Measurements from ENCODE around the gene PCDHGA1. TPM values are rescaled to one million over a fixed set of nuclear protein-coding genes. Genes with fewer than 3 reads are reported as not detected.
"Not testable (repeated sequence)": the region's sequence is repeated elsewhere in the genome, so short reads cannot be mapped to it uniquely, and the experiment has no call there.

Gene PCDHGA1
- total RNA-seq = not detected

DNA sequence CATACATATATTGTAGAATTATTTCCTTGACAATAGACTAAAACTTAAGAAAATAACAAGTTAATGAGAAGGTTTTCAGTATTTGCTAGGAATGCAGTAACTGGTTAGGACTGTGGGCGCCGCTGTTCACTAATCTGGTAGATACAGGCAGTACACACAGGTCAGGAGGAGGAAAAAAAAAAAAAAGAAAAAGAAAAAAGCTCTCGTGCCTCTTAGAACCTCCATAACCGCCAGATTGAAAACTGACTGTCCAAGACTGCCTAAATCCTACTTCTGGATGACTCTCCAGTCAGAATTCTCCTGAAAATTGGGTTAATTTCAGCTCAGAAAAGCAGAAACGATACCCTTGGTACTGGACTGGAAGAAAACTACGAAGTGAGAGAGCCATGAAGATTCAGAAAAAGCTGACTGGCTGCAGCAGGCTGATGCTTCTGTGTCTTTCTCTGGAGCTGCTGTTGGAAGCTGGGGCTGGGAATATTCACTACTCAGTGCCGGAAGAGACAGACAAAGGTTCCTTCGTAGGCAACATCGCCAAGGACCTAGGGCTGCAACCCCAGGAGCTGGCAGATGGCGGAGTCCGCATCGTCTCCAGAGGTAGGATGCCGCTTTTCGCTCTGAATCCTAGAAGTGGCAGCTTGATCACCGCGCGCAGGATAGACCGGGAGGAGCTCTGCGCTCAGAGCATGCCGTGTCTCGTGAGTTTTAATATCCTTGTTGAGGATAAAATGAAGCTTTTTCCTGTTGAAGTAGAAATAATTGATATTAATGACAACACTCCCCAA, at the start of gene PCDHGA1:
Gene PCDHGA1 (plus strand): TSS at position 216 of the 782 bp plus-strand sequence.
- H3K4me3 Mint-ChIP-seq = no peak within 1 kb of the TSS
- peaks cover 29% of the 10 kb centered on the region for H3K36me3 Mint-ChIP-seq
- POLR2A ChIA-PET = interaction anchor here (0.7 kb wide), 1 partner anchor 929 kb away, joined by 5 read pairs; the partner anchor contains the start of gene ANKHD1
- H3K27me3 Mint-ChIP-seq = peaks cover 46% of the 10 kb centered on the region
- peaks cover 9% of the 10 kb centered on the region for H3K4me1 Mint-ChIP-seq (ENCODE audit: low read depth)
- H3K27ac Mint-ChIP-seq = no peak within 1 kb of the TSS
- DNase-seq = peak; percentile 24
- CTCF ChIA-PET = interaction anchor here (0.7 to 4.2 kb wide), 9 partner anchors 9 to 492 kb away, joined by 3 to 27 read pairs (median 5); partner anchors contain the start of genes PCDHB14, PCDHGA2, PCDHGB1 and TAF7
- intact Hi-C loops (cut with micrococcal nuclease) = no loop called here
- peaks cover 37% of the 10 kb centered on the region for H3K9me3 Mint-ChIP-seq

DNA sequence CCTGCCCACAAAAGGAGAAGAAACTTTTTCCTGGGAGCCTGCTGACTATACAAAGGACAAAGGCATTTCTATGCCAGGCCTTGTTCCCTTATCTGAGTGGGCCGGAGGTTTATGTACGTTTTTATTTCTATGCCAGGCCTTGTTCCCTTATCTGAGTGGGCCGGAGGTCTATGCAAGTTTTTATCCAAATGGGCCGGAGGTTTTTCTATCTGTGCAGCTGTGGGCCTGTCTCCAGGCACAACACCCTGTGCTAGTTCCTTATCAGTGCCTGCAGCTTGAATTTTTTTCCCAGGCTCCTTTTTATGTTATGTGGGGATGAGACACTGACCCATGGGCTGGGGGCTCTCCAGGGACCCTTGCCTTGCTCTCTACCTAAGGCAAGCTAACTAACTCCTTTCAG, 31.9 kb upstream of the PCDHGA1 start:
- intact Hi-C loops (cut with micrococcal nuclease) = no loop called here
- Mint-ChIP-seq H3K9me3 (peaks cover 80% of the 10 kb centered on the region), H3K4me1 (ENCODE audit: low read depth) (no peaks in the 10 kb centered on the region), H3K4me3 (no peak overlapping the region), H3K36me3 (peaks cover 55% of the 10 kb centered on the region), H3K27ac (no peak overlapping the region), H3K27me3 (no peaks in the 10 kb centered on the region)
- CTCF ChIA-PET = no interaction called here
- POLR2A ChIA-PET = no interaction called here
- no peak for DNase-seq

DNA sequence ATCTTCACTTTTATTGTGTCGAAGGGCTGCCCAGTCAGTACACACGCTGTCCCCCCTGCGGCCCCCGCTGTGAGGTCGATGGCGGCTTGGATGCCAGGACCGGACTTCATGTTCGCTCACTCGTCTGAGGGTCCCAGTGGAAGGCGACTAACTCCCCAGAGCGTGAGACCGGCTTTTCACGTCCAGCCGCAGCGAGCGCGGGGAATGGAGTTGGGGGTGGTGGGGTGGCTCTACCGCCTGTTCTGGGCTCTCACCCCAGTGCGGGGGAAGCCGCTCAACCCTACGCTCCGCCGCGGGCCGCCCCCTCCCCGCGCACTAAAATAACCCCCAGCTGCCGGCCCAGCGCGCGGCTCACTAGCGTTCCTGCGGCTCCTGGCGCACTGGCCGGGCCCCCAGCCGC, 26.6 kb upstream of the PCDHGA1 start, which contains the start of gene SLC25A2:
Gene SLC25A2 (minus strand): TSS at position 294 of the 400 bp plus-strand sequence. CDS start 184 bp downstream, at position 110.
- Mint-ChIP-seq H3K4me3 (no peak within 1 kb of the TSS), H3K4me1 (ENCODE audit: low read depth) (no peaks in the 10 kb centered on the region), H3K36me3 (peaks cover 45% of the 10 kb centered on the region), H3K27ac (no peak within 1 kb of the TSS), H3K9me3 (peaks cover 81% of the 10 kb centered on the region), H3K27me3 (no peaks in the 10 kb centered on the region)
- no peak for DNase-seq
- intact Hi-C loops (cut with micrococcal nuclease) = no loop called here
- ChIA-PET POLR2A (no interaction called here), CTCF (no interaction called here)

DNA sequence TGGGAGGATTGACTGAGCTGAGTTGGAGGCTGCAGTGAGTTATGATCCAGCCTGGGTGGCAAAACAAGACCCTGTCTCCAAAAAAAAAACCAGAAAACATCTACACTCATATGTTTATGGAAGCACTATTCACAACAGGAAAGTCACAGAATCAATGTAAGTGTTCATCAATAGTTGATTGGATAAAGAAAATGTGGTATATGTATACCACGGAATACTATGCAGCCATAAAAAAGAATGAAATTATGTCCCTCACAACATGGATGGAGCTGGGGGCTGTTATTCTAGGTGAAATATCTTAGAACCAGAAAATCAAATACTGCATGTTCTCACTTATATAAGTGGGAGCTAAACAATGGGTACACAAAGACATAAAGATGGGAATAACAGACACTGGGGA, 23.7 kb upstream of the PCDHGA1 start:
- intact Hi-C loops (cut with micrococcal nuclease) = no loop called here
- peaks cover 89% of the 10 kb centered on the region for H3K9me3 Mint-ChIP-seq
- no peaks in the 10 kb centered on the region for H3K4me1 Mint-ChIP-seq (ENCODE audit: low read depth)
- POLR2A ChIA-PET = no interaction called here
- CTCF ChIA-PET = interaction anchor here (0.7 kb wide), 1 partner anchor 13 kb away, joined by 3 read pairs; no protein-coding TSS in a partner anchor
- H3K27ac Mint-ChIP-seq = no peak overlapping the region
- DNase-seq = no peak
- no peak overlapping the region for H3K4me3 Mint-ChIP-seq
- peaks cover 49% of the 10 kb centered on the region for H3K36me3 Mint-ChIP-seq
- H3K27me3 Mint-ChIP-seq = no peaks in the 10 kb centered on the region

DNA sequence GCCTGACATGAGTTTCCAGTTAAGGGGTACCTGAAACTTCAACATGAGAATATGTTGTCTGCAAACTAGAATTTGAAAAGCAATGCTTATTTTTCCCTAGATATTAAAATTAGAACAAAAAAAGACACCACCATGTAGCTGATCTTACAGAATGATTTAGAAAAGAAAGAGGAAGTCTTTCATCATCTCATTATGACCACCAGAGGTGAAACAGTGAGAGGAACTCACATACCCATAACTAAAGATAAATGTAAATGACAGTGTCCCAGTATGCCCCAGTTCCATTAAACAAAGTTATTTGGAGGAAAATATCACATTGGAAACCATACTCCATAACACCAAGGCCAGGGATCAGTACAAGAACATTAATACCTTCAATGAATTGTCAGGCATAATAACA, 16.6 kb upstream of the PCDHGA1 start:
- no peak for DNase-seq
- intact Hi-C loops (cut with micrococcal nuclease) = no loop called here
- ChIA-PET POLR2A (no interaction called here), CTCF (no interaction called here)
- Mint-ChIP-seq H3K4me1 (ENCODE audit: low read depth) (peaks cover 4% of the 10 kb centered on the region), H3K27ac (no peak overlapping the region), H3K4me3 (no peak overlapping the region), H3K9me3 (peaks cover 88% of the 10 kb centered on the region), H3K36me3 (peaks cover 64% of the 10 kb centered on the region), H3K27me3 (no peaks in the 10 kb centered on the region)

DNA sequence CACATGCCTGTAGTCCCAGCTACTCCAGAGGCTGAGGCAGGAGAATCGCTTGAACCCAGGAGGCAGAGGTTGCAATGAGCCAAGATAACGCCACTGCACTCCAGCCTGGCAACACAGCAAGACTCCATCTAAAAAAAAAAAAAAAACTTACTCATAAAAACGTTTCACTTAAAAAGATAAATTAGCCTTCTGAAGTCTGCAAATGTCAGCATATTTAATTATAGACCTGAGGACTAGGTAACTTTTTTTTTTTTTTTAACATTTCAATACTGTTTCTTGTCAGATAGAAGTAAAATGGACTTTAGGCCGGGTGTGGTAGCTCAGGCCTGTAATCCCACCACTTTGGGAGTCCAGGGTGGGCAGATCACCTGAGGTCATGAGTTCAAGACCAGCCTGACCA, 13.4 kb upstream of the PCDHGA1 start:
- H3K4me3 Mint-ChIP-seq; H3K27ac Mint-ChIP-seq; POLR2A ChIA-PET; H3K27me3 Mint-ChIP-seq; DNase-seq; intact Hi-C loops (cut with micrococcal nuclease); CTCF ChIA-PET: not testable (repeated sequence)
- Mint-ChIP-seq H3K9me3 (peaks cover 78% of the 10 kb centered on the region), H3K36me3 (peaks cover 72% of the 10 kb centered on the region), H3K4me1 (ENCODE audit: low read depth) (peaks cover 23% of the 10 kb centered on the region)

DNA sequence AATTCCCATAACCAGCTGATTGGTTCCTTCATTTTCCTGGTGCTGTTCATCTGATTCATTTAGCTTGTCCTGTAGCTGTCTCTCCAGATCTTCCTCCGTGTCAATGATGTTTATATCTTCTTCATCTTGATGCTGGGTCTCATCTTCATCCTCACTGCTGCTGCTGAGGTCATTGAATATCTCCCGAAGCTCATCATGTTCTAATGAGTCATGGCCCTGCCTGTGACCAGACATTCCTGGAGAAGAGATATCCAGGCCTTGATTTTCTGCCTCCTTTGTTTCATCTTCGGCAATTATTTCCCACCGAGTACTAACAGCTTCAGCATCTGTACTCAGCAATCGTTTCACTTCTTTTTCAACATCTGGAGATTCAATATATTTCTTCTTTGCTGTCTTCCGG, 11.1 kb upstream of the PCDHGA1 start:
- intact Hi-C loops (cut with micrococcal nuclease) = no loop called here
- Mint-ChIP-seq H3K4me3 (peak overlapping the region; percentile 98), H3K27me3 (no peaks in the 10 kb centered on the region), H3K36me3 (peaks cover 60% of the 10 kb centered on the region), H3K9me3 (peaks cover 61% of the 10 kb centered on the region), H3K4me1 (ENCODE audit: low read depth) (peaks cover 23% of the 10 kb centered on the region), H3K27ac (no peak overlapping the region)
- ChIA-PET CTCF (interaction anchor here (1.2 to 2.4 kb wide), 7 partner anchors 10 to 248 kb away, joined by 4 to 27 read pairs (median 14); partner anchors contain the start of genes PCDHGA1 and PCDHGB3), POLR2A (no interaction called here)
- DNase-seq = no peak

DNA sequence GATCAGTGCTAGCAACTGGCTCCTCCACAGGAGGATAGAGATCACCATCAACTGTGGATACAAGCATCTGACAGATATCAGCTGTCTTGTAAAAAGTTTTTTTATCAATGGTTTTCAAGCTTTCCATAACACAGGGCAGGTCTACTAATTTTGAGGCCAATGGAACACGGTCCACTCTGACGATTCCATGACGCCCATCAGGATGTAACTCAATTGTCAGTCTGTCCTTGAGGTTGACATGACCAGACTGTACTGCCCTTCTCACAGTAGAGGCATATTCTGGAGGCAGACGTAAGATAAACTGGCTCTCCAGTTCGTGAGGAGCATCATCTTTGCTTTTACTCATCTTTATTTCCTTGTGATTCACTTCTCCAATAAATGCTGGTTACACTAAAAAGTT, 10.6 kb upstream of the PCDHGA1 start:
- H3K4me1 Mint-ChIP-seq (ENCODE audit: low read depth) = peaks cover 23% of the 10 kb centered on the region
- peak overlapping the region; percentile 99 for H3K27ac Mint-ChIP-seq
- intact Hi-C loops (cut with micrococcal nuclease) = loop anchor here (1.0 to 10.0 kb wide), 5 partner anchors 194 to 645 kb away; partner anchors contain the start of genes RNF14 and ZMAT2
- DNase-seq = no peak
- H3K4me3 Mint-ChIP-seq = peak overlapping the region; percentile 98
- H3K27me3 Mint-ChIP-seq = no peaks in the 10 kb centered on the region
- ChIA-PET CTCF (interaction anchor here (0.5 to 2.4 kb wide), 29 partner anchors 10 to 670 kb away, joined by 3 to 28 read pairs (median 4); partner anchors contain the start of genes PCDHB15, PCDHB16, PCDHGA1 and PCDHGA10), POLR2A (interaction anchor here (0.6 to 1.8 kb wide), 6 partner anchors 8 to 244 kb away, joined by 3 to 14 read pairs (median 4); partner anchors contain the start of gene PCDHGA11)
- peaks cover 58% of the 10 kb centered on the region for H3K9me3 Mint-ChIP-seq
- peaks cover 56% of the 10 kb centered on the region for H3K36me3 Mint-ChIP-seq

DNA sequence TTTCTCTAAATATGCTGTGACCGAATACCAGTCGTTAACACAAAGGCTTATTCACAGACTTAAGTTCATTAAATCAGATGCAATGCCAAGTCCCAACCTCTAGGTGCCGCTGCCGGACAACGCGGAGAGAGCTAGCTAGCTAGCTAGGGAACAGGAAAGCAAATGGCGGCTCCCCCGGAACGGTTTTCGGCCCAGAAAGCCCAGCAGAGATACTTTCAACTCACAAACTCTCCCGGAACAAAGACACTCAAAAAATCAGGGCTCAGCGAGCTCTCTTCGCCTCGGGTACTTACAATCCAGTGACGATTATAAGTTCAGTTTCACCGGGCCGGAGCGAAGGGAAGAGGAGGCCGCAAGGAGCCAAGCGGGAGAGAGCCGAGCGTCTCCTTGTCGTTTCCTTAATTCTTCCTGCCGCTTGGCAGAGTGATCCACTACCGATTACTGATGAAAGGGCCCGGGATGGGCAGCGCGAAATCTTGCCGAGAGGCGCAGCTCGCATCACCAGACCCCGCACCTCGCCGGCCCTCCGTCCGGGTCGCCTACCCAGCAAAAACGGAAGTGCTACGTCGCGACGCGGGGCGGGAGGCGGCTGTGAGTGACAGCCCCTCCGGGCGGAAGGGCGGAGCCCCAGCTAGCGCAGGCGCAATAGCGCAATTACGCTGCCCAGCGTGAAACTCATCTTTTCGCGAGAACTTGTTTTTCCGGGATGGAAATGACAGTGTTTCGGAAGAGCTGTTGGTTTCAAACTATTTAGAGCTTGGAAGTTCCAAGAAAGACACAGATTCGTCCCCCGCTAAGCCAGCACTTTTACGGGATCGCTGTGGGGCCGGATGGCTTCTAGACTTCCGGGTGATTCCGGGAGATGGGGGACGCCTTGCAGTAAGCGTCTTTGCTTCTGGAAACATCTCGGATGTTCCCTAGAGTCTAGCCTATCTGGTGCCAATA, 9.8 kb upstream of the PCDHGA1 start, which contains the start of gene TAF7:
Gene TAF7 (minus strand): TSS at position 560 of the 945 bp plus-strand sequence. CDS start 740 bp downstream, outside the sequence.
- intact Hi-C loops (cut with micrococcal nuclease) = loop anchor here (1.0 to 10.0 kb wide), 5 partner anchors 193 to 644 kb away; partner anchors contain the start of genes RNF14 and ZMAT2
- H3K9me3 Mint-ChIP-seq = peaks cover 50% of the 10 kb centered on the region
- H3K4me3 Mint-ChIP-seq = peak within 1 kb of the TSS; percentile 98
- POLR2A ChIA-PET = interaction anchor here (0.6 to 1.8 kb wide), 8 partner anchors 8 to 918 kb away, joined by 3 to 14 read pairs (median 3); partner anchors contain the start of genes PCDHGA11 and PCDHGA5
- peaks cover 48% of the 10 kb centered on the region for H3K36me3 Mint-ChIP-seq
- peak; percentile 95 for DNase-seq
- no peaks in the 10 kb centered on the region for H3K27me3 Mint-ChIP-seq
- CTCF ChIA-PET = interaction anchor here (0.5 to 2.4 kb wide), 38 partner anchors 9 to 670 kb away, joined by 3 to 28 read pairs (median 4); partner anchors contain the start of genes DIAPH1, PCDHB13, PCDHB15 and PCDHB16
- peak within 1 kb of the TSS; percentile 99 for H3K27ac Mint-ChIP-seq
- peaks cover 23% of the 10 kb centered on the region for H3K4me1 Mint-ChIP-seq (ENCODE audit: low read depth)

DNA sequence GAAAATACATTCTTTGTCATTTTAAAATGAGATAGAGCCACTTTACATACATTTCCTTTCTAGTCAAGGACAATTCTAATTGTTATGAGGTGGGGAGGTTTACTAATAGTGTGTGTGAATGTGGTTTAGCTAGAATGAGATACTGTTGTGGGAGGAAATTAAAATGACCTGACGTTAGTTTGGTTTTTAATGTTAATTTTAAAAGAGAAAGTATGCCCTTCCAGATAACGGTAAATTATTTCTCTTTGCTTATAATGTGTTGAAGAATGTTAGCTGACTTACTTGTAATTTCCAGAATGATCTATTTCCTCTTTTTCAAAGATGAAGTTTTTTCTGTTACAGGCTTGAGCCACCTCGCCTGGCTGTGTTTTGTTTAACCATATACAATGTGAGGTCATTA, 8.1 kb upstream of the PCDHGA1 start:
- ChIA-PET POLR2A (interaction anchor here (0.6 kb wide), 1 partner anchor 733 kb away, joined by 3 read pairs; no protein-coding TSS in a partner anchor), CTCF (interaction anchor here (1.0 kb wide), 1 partner anchor 245 kb away, joined by 3 read pairs; no protein-coding TSS in a partner anchor)
- peaks cover 41% of the 10 kb centered on the region for H3K36me3 Mint-ChIP-seq
- H3K9me3 Mint-ChIP-seq = peaks cover 49% of the 10 kb centered on the region
- no peak for DNase-seq
- H3K4me3 Mint-ChIP-seq = no peak overlapping the region
- H3K27me3 Mint-ChIP-seq = peaks cover 6% of the 10 kb centered on the region
- intact Hi-C loops (cut with micrococcal nuclease) = loop anchor here (5.0 to 10.0 kb wide), 2 partner anchors 620 to 643 kb away; partner anchors contain the start of genes RNF14 and ZMAT2
- peaks cover 32% of the 10 kb centered on the region for H3K4me1 Mint-ChIP-seq (ENCODE audit: low read depth)
- no peak overlapping the region for H3K27ac Mint-ChIP-seq

Data from activated CD4-positive, alpha-beta memory T cell treated with anti-CD3 and anti-CD28 coated beads for 36 hours (primary cell).